HG03159 (cell line): ENCODE results near the gene PRXL2A.
"Not testable (repeated sequence)": the region's sequence is repeated elsewhere in the genome, so short reads cannot be mapped to it uniquely, and the experiment has no call there.

ENCODE experiments used
- ATAC-seq: cut with Tn5 transposase; IDR thresholded peaks from one replicate; pipeline ENCODE4 v1.9.1; 2021; ENCODE audit warnings: mild to moderate bottlenecking, moderate library complexity; ENCODE audit not compliant: unreplicated experiment

Gene PRXL2A

GRCh38 chr10:80408242-80409101 lies at the start of gene PRXL2A:
TSS of gene PRXL2A (plus strand) at chr10:80408551. CDS start at chr10:80420468, 11,917 bp downstream.
- peak; percentile 91 for ATAC-seq

- not testable (repeated sequence) for ATAC-seq
Measured at GRCh38 chr10:80358925-80359324, 49.4 kb upstream of the PRXL2A start.

- ATAC-seq = no peak
Measured at GRCh38 chr10:80359644-80360043, 48.7 kb upstream of the PRXL2A start.

GRCh38 chr10:80365510-80365909 lies 42.8 kb upstream of the PRXL2A start:
- ATAC-seq = no peak

- ATAC-seq = no peak
Measured at GRCh38 chr10:80371467-80371866, 36.9 kb upstream of the PRXL2A start.

- ATAC-seq = no peak
Measured at GRCh38 chr10:80372675-80373074, 35.7 kb upstream of the PRXL2A start.

- no peak for ATAC-seq
Measured at GRCh38 chr10:80373502-80373901, 34.8 kb upstream of the PRXL2A start.

- ATAC-seq = no peak
Measured at GRCh38 chr10:80379701-80380100, 28.6 kb upstream of the PRXL2A start.

GRCh38 chr10:80380185-80380584 lies 28.2 kb upstream of the PRXL2A start:
- no peak for ATAC-seq

GRCh38 chr10:80382989-80383388 lies 25.4 kb upstream of the PRXL2A start:
- peak; percentile 86 for ATAC-seq

GRCh38 chr10:80390740-80391139 lies 17.6 kb upstream of the PRXL2A start:
- ATAC-seq = no peak

- ATAC-seq = no peak
Measured at GRCh38 chr10:80392250-80392649, 16.1 kb upstream of the PRXL2A start.

- ATAC-seq = no peak
Measured at GRCh38 chr10:80394358-80394916, 13.9 kb upstream of the PRXL2A start.

- ATAC-seq = no peak
Measured at GRCh38 chr10:80397014-80397413, 11.3 kb upstream of the PRXL2A start.

GRCh38 chr10:80400136-80400804 lies 8.1 kb upstream of the PRXL2A start:
- no peak for ATAC-seq

GRCh38 chr10:80405035-80405434 lies 3.3 kb upstream of the PRXL2A start:
- no peak for ATAC-seq

- ATAC-seq = no peak
Measured at GRCh38 chr10:80405626-80406025, 2.7 kb upstream of the PRXL2A start.

- no peak for ATAC-seq
Measured at GRCh38 chr10:80406204-80406603, 2.1 kb upstream of the PRXL2A start.

GRCh38 chr10:80407812-80408241 lies 524 bp upstream of the PRXL2A start:
- peak; percentile 26 for ATAC-seq

- no peak for ATAC-seq
Measured at GRCh38 chr10:80409121-80409520, 770 bp downstream of the PRXL2A start.

- ATAC-seq = no peak
Measured at GRCh38 chr10:80410122-80410521, 1.8 kb downstream of the PRXL2A start.
